ENCODE data around the gene RXRA.

RXRA gene

DNA sequence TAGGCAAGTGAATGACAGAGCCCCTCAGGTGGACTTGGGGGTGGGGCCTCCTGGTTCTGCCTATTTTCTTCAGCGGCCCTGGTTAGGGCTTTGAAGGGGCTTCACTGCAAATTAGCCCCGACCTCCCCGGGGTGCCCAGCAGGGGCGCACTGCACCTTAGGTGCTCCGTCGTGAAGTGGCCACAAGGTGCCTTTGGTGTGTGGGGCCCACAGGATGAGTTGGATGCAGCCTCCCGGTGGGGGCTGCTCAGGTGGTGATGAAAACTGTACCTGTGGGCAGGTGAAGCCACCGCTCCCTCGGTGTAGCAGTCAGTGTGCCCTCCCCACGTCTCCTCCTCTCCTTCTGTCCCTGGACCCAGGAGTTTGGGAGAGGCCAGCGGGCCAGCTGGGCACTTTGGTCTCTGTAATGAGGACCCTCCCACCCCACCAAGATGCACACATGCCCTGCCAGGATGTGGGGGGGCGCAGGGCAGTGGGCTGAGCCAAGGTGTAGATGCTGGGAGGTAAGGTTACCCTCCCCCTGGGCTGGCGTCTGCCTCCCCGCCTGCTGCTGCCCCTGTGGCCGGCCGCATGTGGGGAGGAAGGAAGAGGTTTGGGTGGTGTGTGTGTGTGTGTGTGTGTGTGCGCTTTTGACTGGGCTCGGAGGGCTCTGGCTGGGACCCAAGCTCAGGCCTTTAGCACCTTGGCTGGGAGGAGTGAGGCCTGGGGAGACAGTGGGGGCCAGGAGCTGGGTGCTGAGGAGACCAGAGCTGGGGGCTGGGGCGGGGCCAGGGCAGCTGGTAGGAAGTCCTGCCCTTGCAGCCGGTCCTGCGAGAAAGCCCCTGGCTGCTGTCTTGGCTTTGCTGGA lies 55.6 kb downstream of the RXRA start:
- no peak for DNase-seq (ENCODE audit: low read depth in 2 of 2)

DNA sequence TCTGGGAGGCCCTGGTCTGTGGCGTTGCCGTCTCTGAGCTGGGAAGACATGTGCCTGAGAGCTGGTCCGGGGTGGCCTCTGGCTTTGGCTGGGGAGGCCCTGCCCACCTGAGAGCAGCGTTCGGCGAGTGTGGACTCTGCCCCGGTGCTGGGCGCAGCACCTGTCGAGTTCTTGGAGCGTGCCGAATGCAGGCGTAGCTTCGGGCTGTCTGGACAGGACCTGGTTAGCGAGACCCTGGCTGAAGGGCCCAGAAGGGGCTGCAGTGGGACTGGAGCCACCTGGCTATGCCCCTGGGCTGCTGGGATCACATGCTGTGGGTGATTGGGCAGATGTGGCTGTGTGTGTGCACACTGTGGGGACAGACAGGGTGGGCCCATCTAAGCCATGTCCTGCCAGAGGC lies 56.5 kb downstream of the RXRA start:
- no peak for DNase-seq (ENCODE audit: low read depth in 2 of 2)

DNA sequence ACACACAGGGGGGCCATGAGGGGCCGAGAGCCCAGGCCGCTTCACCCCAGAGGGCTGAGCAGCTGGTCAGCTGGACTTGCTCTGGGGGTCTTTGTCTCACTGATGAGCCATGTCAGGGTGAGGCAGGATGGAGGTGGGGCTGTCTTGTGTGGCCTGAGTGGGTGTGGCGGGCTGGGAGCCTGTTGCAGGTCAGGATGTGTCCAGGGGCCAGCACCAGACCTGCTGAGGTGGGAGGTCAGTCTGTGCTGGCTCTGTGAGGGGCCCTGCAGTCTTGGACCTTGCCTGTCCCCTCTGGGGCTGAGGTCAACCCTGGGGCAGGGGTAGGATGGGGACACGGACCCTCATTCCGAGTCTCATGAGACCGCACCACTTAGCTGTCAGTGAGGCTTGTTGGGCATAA lies 56.9 kb downstream of the RXRA start:
- no peak for DNase-seq (ENCODE audit: low read depth in 2 of 2)

DNA sequence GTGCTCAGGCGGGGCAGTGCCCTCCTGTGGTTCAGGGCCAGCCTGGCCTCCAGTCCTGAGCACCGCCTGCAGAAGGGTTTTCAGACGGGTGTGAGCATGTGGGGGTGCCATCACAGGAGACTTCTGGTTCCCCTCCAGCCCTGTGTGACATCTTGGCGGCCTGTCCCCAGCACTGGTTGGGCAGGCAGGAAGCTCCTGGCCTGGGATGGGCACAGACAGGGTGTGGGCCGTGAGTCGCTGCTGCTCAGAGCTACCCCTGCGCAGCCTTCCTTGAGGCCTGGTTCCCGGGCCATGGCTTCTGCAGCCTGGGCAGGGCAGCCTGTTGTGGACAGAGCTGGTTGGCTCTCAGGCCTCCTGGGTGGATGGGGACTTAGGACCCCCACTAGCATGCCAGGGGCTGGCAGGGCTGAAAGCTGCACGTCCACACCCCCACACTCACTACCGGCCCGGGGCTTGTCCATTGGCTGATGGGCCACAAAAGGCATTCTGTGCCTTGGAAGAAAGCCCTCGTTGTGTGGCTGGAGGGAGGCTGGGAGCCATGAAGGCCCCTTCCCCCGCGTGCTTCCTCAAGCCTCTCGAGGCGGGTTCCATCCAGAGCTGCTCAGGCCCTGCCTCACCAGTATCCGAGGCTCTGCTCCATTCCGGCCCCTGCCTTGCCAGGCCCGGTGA lies 58.7 kb downstream of the RXRA start:
- no peak for DNase-seq (ENCODE audit: low read depth in 2 of 2)

DNA sequence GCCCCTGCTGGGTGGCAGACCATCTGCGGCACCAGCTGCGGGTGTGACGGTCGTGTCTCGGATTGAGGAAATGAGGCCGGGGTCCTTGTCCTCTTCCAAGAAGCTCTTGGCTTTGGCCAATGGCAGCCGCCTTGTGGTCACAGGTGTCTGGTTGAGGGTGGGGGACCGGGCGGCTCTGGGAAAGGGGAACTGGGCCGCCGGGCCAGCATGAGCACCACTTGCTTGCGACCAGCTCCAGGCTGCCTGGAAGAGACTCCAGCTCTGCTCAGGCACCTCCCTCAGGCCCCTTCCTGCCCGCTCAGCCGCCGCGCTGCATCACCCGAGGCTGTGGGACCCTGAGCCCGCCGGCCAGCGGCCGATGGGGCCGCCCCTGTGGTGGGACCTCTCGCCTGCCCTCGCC lies 59.7 kb downstream of the RXRA start:
- no peak for DNase-seq (ENCODE audit: low read depth in 2 of 2)

DNA sequence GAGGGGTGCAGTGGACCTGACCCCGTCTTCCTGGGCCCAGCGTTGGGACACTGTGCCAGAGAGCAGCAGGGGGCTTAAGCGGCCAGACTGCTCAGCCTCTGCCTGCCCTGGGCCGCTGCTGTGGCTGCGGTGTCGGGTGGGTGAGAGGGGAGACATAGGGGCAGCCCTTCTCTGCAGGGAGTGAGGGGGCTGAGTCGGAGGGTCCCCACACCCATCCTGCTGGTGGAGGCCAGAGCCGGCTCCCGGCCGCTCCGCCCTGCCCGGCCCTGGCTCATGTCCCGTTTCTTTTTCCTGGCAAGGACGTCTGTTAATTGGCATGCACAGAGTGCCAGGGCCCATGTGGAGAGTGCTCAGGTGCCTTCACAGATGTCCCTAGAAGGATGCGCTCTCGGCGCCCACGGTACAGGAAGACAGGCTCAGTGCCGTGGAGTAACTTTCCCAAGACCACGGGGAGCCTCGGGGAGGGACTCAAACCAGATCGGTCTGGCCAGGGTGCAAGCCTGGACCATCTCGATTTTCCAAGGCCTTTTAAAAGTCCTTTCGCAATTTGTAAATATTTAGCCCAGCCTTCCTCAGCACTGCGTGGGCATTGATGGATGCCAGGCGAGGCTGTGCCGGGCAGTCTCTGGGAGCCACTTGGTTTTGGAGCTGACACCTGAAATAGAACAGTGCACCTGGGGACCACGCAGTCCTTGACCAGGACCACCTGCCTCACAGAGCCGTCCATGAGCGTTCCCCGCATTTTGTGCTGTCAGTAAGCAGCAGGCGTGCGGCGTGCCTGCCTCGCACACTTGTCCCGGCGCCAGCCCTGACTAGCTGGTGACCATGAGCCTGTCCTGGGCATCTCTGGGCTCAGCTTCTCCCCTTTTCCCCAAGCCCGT lies 60.9 kb downstream of the RXRA start:
- no peak for DNase-seq (ENCODE audit: low read depth in 2 of 2)

DNA sequence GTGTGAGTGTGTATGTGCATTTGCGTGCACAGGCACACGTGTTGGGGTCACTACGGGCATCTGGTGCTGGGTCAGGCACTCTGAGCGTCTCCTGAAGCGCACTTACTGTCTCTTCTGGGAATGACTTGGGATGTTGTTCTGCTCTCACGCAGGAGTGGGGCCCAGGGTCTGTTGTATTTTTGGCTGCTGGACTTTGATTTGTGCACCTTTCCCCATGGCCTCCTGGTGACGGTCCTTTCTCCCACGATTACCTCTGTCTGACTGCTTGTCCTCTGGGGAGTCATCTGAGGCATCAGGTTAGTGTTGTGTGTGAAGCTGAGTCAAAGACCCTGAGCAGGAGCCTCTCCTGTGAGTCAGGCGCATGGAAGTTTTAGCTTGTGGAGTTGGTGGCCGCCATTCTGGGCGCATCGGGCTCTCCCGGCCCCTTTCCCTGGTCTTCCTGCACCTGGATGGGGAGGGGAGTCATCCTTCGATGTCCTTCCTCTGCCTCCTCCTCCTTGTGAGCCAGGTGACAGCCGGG lies 62.1 kb downstream of the RXRA start:
- DNase-seq (ENCODE audit: low read depth in 2 of 2): no peak

DNA sequence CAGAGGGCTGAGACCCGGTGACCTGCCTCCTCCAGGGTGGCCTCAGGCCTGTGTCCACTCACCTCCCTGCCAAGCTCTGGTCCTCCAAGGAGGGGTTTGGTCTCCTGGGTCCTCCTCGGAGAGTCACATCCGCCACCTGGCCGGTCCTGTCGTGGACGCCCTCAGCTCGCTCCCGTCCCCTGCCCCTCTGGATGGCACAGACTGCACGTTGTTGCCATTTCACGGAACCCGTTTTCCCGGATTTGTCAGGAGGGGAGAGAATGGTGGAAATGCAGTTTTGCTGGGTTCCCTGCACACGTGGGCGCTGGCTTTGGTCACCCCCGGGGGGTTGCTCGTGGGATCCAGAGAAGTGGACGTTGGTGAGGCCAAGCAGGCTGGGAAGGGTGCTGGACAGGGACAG lies 62.7 kb downstream of the RXRA start:
- DNase-seq (ENCODE audit: low read depth in 2 of 2): no peak

DNA sequence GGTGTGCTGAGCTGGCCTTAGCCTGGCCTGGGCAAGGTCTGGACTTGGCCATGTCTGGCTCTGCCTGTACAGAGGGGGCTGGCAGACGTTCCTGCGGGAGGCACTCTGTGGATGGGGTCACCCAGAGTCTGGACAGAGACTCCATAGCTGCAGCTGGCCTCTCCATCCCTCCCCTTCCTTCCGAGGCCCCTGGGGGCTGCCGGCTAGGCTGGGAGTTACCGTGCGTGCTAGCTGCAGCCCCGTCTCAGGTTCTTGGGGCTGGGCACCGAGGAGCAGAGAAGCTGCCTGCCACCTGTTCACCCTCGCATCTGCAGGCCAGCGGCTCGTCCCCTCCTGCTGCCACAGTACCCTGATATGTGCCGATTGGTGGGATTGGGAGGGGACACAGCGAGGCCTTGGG lies 63.4 kb downstream of the RXRA start:
- DNase-seq (ENCODE audit: low read depth in 2 of 2): no peak

DNA sequence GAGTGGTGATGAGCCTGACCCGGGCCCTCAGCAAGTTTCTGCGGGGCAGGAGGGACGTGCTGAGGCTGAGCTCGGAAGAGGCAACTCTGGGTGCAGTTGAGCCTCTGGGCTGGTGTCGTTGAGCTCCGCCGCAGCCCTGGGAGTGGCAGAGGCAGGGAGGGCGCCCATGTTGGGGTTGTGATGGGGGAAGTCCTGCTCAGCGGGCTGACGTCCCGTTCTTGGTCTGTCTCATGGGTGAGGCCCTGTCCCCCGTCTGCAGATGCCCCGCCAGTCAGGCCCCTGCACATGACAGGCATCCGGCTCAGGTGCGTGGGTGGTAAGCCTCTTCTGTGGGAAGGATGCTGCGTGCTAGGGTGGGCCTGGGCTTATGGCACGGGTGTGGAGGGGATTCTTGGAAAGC lies 64.3 kb downstream of the RXRA start:
- no peak for DNase-seq (ENCODE audit: low read depth in 2 of 2)

DNA sequence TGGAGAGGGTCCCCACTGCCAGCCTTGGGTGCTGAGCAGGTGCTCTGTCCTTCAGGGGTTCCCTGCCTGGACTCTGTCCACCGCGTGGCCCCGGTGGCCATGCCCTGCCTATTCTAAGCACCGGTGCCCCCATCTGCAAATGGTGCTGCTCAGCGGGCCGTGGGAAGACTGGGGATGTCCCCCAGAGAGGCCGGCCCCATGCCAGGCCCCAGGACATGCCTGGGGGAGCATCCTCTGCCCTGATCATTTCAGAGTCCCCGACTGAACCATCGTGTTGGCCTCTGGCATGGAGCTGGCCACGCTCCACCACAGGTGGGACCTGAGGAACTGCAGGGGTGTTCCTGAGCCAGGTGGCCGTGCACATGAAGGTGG lies 64.7 kb downstream of the RXRA start:
- DNase-seq (ENCODE audit: low read depth in 2 of 2): no peak

DNA sequence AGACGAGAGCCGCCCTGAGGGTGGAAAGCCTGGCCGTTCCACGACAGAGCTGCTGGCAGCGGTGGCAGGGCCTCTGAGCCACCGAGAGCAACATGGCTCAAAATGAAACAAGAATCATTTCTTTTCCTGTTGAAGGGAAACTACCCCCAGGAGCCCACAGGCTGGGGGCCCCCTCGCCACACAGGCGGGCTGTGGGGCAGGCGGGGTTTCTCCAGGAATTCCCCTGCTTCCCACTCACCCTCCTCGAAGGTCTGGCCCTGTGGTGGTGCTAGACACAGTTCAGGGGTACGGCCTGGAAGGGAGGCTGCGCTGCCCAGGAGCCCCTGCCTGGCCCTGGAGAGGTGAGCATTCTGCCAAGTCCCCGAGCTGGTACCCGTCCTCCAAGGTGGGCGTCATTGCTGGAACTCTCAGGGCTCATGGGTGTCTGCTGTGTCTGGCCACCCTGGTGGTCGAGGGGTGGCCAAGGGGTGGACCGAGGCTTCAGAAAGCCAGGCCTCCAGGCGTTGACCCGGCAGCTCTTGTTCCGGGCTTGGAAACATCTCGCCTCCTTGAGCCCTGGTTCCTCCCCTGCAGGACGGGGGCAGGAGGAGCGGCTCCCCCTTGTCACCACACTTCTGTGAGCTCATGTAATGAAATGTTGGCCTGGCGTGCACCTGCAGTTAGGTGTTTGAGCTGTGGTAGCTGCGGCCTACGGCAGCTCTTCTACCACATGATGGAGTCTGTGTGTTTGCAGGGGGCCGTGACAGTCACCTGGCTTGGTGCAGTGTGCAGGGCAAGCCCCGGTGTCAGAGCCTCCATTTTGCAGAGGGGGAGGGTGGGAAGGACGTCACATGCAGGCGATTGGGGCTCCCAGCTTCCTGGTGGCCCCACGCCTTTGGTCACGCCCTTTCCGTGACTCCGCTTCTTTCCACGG lies 65.3 kb downstream of the RXRA start:
- DNase-seq (ENCODE audit: low read depth in 2 of 2): no peak

DNA sequence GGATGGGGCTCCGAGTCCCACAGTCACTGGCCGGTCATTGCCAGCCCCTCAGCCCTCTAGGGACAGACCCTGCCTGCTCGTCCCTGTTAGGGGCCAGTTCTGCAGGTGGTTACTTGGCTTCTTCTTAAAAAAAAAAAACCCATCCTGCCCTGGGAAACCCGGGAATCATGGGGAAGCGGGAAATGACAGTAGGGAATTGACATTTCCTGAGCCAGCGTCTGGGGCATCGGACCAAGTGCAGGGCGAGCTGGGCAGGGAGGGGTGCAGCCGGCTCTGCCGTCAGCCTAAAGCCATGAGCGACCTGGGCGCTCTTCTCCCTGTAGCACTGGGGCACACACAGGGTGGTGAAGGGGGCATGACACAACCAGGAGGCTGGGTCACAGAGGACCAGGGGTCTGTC lies 66.6 kb downstream of the RXRA start:
- no peak for DNase-seq (ENCODE audit: low read depth in 2 of 2)

DNA sequence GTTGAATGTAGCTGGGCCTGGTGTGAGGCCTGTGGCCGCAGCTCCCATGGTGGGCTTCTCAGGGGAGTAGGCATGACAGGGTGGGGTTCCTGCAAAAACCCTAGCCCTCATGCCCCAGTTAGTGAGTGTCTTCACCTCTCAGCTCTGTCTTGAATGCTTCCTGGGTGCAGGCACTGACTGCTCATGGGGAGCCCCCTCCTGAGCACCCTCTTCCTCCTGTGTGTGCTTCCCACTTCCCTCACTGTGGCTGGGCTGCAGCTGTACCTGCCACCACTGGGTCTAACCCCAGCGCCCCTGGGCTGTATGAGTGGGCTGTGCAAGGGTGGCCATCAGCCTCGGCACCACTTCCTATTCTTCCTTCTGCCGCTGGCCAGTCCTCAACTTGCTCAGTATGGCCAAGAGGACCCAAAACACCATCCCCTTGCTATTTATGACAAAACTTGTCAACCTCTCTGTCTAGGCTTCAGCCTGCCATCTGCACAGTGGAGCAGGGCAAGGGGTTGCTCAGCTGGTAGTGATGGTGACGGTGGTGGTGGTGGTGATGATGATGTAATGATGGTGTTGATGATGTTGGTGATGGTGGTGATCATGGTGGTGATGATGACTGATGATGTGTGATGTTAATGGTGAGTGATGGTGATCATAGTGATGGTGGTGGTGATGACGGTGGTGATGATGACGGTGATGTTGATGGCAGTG lies 67.5 kb downstream of the RXRA start:
- no peak for DNase-seq (ENCODE audit: low read depth in 2 of 2)

DNA sequence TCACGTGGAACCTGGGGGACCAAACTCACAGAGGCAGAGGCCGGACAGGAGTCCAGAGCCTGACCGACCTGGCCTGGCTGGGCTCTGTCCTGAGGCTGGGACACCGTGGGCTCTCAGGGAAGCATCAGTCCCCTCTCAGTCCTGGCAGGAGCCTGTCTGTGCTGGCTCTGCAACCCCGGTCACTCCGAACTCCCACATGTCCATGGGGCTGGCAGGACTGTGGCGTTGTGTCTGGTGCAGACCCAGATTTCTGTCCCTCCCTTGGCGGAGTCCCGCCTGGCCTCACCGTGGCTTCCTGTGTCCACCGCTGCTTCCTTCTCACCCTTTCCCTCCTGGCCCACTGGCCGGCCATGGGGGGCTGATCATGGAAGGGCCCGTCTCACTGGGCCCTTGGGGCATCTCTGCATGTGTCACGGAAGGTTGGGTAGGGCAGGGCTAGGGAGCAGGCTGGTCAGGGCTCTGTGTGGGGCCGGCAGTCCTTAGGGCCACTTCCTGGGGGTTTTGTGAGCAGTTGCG lies 68.8 kb downstream of the RXRA start:
- DNase-seq (ENCODE audit: low read depth in 2 of 2): no peak

DNA sequence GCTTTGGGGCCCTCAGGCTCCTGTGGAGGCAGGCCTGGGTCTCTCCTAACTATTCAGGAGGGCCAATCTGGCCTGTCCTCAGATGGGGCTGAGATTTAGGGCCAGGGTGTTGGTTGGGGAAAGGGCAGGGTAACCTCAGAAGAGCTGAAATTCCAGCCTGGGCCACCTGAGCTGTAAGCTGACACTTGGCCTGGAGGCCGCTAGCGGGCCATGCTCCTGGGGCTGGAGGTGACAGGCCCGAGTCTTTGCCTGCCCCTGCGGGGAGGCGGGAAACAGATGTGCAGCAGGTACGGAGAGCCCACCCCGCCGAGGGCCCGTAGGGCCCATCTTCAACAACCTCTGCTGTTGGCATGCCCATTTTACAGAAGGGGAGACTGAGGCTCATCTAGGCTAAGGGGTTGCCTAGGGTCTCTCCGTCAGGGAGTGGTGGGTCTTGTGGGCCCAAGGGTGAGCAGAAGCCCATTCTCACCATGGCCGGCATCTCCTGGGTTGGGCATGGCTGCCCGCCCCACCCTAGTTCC lies 69.5 kb downstream of the RXRA start:
- DNase-seq (ENCODE audit: low read depth in 2 of 2): no peak

DNA sequence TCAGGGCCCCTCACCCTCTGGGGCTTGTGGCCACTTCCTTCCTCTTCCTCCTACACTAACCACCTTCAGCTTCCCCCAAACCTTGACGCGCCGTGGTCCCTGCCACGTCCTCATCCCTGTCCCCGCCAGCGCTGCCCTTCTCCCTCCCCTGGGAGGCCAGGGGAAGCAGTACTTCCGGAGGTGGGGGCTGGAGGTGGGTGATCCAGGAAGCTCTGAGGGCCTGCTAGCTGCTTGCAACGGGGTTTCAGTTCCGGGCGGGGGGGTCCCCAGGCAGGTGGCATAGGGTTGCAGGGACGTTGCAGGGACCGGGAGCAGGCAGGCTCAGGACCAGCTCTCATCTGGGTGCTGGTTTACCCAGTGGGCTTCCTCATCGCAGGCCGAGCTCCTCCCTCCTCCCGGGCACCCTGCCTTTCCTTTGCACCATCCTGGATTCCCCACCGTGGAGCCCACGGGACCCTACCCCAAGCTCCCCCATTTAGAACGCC lies 70.0 kb downstream of the RXRA start:
- DNase-seq (ENCODE audit: low read depth in 2 of 2): no peak

DNA sequence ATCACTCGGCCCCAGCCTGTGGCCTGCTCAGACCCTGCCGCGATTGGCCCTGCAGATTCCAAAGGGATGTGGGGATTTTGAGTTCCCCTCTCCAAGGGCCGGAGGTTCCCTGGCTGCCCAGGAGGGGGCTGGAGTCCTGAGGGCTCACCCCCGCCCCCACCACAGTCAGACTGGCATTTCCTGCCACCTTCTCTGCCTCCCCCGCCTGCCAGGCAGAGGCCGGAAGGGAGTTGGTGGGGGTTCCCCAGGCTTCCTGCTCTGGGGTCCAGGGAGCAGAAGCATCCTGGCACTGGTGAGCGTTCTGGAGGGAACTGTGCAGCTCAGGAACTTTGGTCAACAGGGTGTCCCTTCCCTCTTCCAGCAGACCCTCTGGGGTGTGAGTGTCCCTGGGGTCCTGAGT lies 70.6 kb downstream of the RXRA start:
- DNase-seq (ENCODE audit: low read depth in 2 of 2): no peak

DNA sequence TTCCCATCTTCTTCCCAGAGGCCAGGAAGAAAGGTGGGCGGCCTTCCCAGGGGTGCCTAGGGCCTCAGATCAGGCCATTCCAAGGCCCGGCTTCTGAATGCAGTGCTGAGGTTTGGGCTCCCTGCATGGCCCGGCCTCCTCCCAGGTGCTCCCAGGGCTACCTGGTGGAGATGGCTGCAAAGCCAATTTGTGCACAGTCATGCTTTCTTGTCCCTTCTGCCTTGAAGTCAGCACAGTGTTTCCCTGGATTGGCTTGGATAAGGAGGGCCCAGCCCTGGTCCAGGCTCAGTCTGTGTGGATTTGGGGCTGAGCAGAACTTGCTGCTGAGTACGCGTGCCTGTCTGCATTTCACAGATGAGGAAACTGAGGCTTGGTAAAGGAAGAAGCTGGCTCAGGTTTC lies 72.5 kb downstream of the RXRA start:
- DNase-seq (ENCODE audit: low read depth in 2 of 2): no peak

DNA sequence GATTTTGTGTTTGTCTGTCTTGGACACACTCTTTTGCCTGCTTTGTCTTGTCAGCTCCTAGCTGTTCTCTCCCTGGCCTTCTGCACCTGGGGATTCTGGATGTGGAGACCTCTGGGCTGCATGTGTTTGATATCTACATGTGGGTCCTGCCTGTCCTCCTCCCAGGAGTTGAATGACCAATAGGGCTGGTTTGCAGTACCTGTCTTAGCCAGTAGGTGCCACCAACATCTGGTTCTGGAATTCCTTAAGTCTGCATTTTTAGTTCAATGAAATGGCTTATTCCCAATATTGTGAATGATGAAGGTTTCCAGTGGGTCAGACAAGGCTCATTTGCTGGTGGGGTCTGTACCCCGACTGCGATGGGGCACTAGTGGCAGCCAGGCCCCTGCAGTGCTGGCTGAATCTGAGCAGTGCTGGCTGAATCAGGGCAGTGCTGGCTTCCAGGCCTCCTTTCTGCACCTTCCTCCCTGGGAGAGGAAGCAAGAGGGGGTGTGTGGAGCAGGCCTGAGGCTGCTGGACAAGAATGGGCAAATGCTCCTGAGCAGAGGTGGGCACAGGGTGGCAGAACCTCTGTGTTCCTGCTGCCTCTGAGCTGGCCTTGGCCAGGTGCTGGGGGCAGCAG lies 73.3 kb downstream of the RXRA start:
- no peak for DNase-seq (ENCODE audit: low read depth in 2 of 2)

Data from fibroblast of skin of left biceps (primary cell).